HG03045 (cell line): ENCODE measurements around the gene SUGCT.
"Not testable (repeated sequence)": the region's sequence is repeated elsewhere in the genome, so short reads cannot be mapped to it uniquely, and the experiment has no call there.

Source experiments
- ATAC-seq: cut with Tn5 transposase; IDR thresholded peaks from one replicate; pipeline ENCODE4 v1.9.1; 2021; ENCODE audit warnings: mild to moderate bottlenecking, moderate library complexity; ENCODE audit not compliant: unreplicated experiment

The SUGCT gene

GRCh38 chr7:40602351-40602750 lies 467.5 kb downstream of the SUGCT start:
- ATAC-seq: not testable (repeated sequence)

GRCh38 chr7:40604601-40605438 lies 470.0 kb downstream of the SUGCT start:
- ATAC-seq: no peak

- no peak for ATAC-seq
Observed at GRCh38 chr7:40608321-40609075, 473.7 kb downstream of the SUGCT start.

- no peak for ATAC-seq
Observed at GRCh38 chr7:40610461-40610860, 475.7 kb downstream of the SUGCT start.

- no peak for ATAC-seq
Observed at GRCh38 chr7:40611095-40611871, 476.5 kb downstream of the SUGCT start.

- no peak for ATAC-seq
Observed at GRCh38 chr7:40612298-40612697, 477.5 kb downstream of the SUGCT start.

GRCh38 chr7:40619647-40620046 lies 484.8 kb downstream of the SUGCT start:
- ATAC-seq: no peak

- ATAC-seq: no peak
Observed at GRCh38 chr7:40621592-40621998, 486.8 kb downstream of the SUGCT start.

- no peak for ATAC-seq
Observed at GRCh38 chr7:40622941-40623501, 488.2 kb downstream of the SUGCT start.

GRCh38 chr7:40623863-40624262 lies 489.1 kb downstream of the SUGCT start:
- ATAC-seq: no peak

- not testable (repeated sequence) for ATAC-seq
Observed at GRCh38 chr7:40627361-40627760, 492.6 kb downstream of the SUGCT start.

GRCh38 chr7:40629891-40630290 lies 495.1 kb downstream of the SUGCT start:
- ATAC-seq: no peak

GRCh38 chr7:40634118-40634517 lies 499.3 kb downstream of the SUGCT start:
- ATAC-seq: no peak

GRCh38 chr7:40638545-40639320 lies 503.9 kb downstream of the SUGCT start:
- no peak for ATAC-seq

GRCh38 chr7:40640566-40640965 lies 505.8 kb downstream of the SUGCT start:
- no peak for ATAC-seq

- ATAC-seq: no peak
Observed at GRCh38 chr7:40641701-40642100, 506.9 kb downstream of the SUGCT start.

GRCh38 chr7:40643664-40644063 lies 508.9 kb downstream of the SUGCT start:
- no peak for ATAC-seq

- no peak for ATAC-seq
Observed at GRCh38 chr7:40644454-40645188, 509.8 kb downstream of the SUGCT start.

GRCh38 chr7:40645197-40645596 lies 510.4 kb downstream of the SUGCT start:
- ATAC-seq: no peak

GRCh38 chr7:40646717-40647116 lies 511.9 kb downstream of the SUGCT start:
- no peak for ATAC-seq
